Limb (tissue), 2 donors: Measurements from ENCODE around the gene CCDC187.

Experiments used
- DNase-seq, 2 donors: peaks; one replicate each; pipeline ENCODE4 v3.0.0-alpha.2; 2016; ENCODE audit errors: extremely low spot score in 2 of 2

Gene CCDC187

DNA sequence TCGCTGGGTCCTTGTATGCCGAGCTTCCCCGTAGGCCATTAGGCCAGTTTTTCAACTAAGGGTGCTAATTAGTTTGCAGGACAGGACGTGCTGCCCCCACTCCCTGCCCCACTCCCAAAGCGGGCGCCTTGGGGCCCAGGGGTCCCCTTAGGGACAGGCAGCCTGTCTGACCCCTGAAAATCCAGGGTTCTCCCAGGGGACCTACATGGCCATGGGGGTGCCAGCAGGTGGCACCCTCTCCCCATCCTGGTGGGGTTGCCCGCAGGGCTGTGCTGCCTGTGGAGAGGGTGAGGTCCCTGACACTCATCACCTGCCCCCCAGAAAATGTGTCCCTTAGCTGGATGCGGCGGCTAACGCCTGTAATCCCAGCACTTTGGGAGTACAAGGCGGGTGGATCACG, 8.5 kb upstream of the CCDC187 start:
- no peak for DNase-seq

DNA sequence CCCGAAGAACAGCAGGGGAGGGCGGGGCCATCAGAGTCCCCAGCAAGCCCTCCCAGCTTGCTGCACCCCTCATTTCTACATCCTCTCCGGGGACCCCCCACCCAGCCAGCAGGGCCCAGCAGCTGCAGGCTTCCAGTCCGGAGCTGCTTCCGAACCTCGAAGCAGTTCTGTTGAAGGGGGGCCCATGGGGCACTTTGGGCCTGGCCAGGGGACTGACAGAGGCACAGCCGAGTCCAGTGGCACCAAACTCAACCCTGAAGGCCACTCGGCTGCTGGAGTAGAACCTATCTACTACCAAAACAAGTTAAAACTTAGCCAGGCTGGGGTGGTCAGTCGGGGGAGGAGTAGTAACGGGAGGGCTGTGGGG, 8.1 kb upstream of the CCDC187 start:
- no peak for DNase-seq

DNA sequence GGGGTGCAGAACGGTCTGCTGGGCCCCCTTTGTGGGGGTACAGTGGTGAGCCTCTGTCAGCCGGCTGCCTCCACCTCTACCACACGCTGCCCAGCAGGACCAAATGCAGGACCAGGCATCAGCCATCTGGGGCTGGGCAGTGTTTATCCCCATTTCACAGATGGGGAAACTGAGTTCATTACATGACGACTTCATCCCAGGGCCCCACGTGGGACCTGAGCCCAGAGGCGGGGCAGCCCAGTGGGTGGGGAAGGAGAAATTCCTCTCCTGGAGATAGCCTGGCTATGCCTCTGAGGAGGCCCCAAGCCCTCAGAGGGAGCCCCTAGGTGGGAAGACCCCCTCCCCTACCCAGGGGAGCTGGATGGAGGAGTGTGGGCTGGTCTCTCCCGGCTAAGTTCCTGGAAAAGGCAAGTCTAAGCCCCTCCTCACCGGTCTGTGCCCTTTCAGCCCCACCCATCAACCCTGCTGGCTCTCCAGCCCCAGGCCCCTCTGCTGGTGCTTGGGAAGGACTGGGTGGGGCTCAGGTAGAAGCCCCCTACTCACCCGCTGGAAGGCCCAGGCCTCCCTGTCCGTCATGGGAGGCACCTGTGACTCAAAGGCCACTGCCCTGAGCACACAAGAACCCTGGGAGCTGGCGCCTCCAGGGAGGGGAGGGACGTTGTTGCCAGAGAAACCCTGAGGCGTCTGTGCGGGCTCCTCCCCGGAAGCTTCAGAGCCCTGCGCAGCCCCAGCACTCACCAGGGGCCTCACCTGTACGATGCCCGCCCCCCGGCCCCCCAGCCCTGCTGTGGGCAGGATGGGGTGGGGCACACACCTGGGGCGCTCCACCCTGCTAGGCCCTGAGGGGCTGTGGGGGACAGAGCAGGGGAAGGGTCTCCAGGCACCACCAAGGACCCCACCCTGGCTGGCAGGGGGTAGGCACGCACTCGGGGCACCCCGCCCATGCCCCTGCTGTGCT, 7.4 kb upstream of the CCDC187 start:
- no peak for DNase-seq

DNA sequence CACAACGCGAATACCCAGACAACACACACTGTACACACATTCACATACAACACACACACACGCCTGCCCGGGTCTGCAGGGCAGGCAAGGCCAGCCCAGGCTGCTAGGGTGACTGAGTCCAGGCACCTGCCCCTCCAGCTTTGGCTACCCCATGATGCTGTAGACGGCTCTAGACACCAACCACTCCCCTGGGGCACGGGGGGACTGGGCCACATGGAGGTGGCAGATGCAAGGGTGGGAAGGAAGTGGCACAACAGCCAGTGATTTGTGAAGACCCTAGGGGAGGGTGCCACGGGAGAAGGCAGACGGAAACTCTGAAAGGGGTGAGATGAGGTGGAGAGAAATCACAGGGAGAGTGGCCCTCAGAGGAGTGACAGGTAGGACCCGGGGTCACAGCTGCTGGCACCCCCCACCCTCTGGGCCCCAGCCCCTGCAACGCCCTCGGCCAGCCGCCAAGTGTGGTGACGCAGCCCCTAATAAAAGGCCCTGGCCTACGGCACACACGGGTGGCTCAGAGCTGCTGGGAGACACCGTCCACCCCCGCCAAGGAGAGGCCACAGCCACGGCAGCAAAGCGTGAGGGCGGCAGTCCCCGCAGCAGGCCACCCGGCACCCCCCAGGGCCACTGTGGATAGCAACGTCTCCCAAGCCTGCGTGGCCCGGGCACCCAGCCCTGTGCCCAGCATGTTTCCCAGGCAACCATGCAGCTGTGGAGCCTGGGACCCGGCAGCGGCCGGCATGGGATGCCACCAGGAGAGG, 6.6 kb upstream of the CCDC187 start:
- DNase-seq = no peak

DNA sequence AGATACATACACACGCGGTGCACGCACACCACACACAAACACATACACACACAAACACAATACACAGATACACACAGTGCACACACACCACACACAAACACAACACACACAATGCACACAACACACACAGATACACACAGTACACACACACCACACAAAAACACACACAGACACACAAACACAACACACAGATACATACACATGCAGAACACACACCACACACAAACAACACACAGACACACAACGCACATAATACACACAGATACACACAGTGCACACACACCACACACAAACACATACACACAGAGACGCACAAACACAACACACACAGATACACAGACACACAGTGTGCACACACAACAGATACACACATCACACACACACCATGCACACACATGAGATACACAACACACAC, 5.9 kb upstream of the CCDC187 start:
- no peak for DNase-seq

DNA sequence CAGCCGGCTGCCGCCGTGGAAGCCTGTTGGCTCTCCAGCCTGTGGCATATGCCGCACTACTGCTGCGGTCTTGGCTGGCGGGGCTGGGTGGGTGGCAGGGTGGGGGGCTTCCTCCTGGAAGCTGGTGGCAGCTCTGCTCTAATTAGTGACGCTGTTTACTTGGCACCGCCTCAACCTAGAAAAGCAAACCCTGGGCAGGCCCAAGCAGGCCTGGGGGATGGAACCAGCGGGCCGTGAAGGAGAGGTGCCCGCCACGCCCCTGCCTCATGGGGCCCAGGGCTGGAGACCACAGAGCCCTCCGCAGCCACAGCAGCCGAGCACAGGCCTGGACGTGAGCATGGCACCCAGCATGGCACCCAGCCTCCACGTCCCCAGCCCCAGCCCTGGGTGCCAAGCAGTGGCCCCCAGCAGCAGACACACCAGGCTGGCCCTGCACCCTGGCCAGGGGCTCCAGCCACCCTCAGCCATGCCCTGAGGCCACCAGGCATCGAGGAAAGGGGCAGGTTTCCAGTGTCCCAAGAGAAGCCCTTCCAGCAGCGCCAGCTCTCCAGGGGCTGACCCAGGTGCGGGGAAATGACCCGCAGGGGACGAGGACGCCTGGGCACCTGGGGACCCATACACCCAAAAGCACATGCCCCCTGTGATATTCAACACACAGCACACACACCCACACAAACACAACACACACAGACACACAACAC, 5.4 kb upstream of the CCDC187 start:
- DNase-seq = no peak

DNA sequence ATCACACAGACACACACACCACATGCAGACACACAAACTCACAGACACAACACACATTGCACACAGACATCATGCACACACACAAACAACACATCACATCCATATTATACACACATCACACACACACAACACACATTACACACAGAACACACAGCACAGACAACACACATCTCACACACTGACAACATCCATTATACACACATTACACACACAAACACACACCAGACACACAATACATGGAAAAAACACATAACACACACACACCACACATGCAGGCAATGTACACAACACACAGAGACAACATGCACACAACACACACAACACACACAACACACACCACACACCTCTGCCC, 4.8 kb upstream of the CCDC187 start:
- no peak for DNase-seq

DNA sequence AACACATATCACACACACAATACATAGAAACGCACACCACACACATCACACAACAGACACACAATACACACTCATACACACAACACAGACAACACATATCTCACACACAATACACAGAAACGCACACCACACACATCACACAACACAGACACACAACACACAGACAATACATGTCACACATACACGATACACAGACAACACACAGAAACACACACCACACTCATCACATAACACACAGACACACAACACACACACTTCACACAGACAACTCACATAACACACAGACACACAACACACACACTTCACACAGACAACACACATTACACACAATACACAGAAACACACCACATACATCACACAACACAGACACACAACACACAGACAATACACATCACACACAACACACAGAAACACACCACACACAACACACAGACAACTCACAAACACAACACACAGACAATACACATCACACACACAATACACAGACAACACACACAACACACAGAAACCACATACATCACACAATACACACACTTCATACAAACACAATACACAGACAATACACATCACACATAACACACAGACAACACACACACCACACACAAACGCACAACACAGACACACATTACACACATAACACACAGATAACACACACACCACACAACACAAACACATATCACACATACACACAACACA, 4.3 kb upstream of the CCDC187 start:
- no peak for DNase-seq

DNA sequence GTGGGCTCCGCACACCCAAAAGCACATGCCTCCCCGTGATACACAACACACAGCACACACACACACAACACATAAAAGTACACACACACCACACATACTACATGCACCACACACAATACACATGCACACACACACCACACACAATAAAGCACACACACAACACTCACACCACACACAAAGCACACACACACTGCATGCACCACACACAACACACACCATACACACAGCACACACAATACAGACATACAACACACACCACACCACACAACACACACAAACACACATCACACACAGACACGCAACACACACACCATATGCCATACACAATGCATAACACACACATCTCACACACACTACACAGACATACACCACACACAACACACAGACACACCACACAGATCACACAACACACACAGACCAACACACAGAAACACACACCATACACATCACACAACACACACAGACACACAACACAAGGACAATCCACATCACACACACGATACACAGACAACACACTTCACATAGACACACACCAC, 3.4 kb upstream of the CCDC187 start:
- DNase-seq = no peak

DNA sequence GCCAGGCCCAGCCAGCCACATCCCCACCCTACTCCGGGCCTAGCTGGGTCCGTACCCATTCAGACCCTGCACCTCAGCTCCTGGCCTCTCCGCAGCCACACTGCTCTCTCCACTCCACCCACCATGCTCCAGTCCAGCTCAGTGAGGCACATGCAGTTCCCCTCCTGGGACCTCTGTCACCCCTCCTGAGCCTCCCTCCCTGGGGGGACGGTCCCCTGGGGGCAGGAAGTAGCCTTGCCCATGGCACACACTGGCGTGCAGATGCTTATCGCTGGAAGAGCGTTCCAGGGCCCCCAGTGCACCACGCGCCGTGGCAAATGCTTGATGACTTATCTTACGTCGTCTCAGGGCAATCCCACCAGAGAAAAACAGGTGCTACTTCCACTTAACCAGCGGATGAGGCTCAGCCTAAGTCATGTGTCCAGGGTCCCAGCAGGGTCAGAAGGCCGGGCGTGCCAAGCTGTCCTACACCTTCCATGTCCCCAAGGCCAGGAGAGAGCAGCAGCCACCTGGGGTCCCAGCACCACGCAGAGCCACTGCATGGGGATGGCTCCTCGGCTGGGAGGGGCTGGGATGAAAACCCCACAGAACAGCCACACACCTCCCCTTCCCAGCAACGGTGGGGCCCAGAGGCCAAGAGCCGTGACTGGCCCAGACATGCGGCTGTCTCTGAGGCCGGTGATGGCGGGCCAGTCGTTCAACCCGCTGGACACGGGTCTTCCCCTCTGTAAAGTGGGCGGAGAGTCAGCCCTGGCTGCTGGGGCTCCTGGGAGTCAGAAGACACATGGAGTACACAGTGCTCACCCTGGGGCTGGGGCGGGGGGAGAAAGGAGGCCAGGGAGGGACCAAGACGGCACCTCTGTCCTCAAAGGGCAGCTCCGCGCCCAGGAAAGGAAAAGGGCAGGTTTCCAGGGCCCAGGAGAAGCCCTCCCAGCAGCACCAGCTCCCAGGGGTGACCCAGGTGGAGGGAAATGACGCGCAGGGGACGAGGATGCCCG, 2.6 kb upstream of the CCDC187 start:
- no peak for DNase-seq

DNA sequence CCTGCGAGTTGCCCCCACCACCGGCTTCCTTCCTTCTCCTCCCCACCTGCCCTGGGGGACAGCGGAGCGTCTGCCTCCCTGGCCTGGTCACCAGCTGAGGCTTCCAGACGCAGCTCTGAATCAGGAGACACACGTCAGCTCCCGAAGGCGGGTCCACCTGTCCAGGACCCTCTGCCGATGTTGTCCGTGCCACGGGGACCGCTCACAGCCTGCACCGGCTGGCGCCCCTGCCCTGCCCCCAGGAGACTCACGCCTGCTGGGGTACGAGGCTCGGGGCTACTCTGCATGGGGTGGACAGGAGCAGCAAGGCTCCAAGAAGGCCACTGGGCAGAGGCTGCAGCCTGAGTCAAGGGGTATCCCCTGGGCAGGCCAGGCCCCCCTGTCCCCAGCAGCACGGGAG, 1.9 kb upstream of the CCDC187 start:
- no peak for DNase-seq

DNA sequence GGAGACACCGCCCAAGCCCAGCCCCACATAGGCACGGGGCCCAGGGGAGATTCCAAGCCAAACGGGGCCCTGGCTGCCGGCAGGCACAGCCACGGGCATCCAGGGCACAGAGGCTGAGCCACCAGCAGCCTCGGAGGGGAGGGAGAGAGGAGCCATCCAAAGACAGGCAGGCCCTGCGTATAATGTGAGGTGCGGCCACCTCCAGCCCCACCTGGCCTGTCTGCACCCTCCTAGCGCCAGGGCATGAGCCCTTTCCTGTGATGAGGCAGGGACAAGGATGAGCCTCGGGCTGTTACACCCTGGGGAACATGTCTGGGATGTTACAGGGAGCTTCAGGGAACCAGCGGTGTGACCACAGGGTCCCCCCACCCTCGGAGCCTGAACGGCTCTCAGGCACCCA, 1.1 kb upstream of the CCDC187 start:
- DNase-seq = no peak

DNA sequence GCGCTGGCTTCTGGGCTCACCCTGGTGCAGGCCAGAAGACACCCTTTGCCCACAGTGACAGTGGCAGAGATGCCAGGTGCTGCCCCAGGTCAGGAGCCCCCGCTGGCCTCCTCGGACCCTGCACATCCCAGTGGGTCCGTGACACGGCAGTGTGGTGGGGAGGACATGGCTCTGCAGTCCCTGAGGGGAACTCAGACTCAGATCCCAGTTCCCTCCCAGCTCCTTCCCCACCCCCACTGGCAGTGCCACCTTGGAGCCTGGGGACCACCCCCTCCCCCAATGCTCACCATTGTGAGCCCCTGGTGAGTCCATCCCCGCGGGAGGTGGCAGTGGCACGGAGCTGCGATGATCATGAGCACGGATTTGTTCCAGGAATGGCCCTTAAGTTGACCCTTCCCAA, 562 bp upstream of the CCDC187 start:
- DNase-seq = no peak

DNA sequence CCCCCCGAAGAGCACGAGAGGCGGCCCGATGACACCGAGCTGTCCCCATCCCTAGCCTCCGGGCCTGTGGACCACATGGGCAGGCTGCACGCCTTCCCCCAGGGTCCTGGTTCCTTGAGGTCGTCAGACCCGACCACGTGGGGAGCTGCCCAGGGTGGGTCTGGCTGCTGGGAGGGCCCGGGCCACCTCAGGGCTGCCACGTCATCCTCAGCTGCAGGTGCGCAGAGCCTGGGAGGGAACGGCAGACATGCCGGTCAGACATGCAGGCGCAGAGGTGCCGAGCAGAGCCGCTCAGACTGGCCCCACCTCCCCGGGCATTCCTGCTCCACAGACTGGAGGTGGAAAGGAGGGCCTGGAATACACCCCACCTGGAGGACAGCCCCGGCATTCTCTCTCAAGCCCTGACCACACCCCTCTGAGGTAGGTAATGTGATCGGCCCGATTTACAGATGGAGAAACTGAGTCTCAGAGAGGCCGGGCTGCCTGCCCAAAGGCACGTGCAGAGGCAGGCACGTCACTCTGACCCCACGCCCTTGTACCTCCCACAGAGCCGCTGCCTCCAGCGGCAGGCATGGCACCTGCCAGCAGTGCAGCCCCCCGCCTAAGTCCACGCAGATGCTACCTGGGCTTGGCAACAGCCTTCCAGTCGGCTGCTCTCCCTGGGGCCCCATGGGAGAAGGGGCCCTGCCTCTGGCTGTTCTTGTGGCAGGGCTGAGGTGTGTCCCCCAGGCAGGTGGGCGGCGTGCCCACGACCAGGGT, 649 bp downstream of the CCDC187 start:
- no peak for DNase-seq

DNA sequence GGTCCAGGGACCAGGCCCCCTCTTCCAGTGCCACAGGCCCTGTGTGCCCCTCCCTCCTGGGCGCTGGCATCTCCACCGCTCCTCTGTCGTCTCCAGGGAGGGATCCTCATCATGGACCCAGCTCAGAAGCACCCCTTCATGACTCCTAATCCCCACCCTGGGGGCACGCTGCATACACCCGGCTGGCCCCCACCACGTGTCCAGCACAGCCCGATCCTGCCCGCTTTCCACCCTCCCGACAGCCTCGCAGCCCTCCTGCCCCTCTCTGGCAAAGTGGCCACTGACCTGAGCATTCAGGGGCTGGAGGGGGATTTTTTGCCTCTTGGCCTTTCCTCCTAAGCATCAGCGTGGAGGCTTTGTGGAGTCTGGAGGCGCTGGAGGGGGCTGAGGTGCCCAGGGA, 1.4 kb downstream of the CCDC187 start:
- DNase-seq = no peak

DNA sequence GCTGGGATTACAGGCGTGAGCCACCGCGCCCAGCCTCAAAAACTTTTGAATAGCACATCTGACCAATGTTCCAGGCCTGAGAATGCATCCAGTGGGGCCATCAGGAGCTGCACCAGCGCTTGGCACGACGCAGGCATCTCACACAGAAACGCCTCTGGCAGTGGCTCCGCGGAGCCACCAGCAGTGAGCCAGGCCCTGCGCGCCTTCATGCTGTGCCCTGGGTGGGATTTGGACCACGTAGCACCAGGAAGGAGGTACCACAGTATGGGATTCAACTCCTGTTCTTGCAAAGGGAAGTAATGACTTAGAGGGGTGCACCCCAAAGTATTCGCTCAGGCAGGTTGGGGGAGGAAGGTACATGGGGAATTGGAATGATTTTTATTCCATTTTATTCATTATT, 3.0 kb downstream of the CCDC187 start:
- DNase-seq = no peak

DNA sequence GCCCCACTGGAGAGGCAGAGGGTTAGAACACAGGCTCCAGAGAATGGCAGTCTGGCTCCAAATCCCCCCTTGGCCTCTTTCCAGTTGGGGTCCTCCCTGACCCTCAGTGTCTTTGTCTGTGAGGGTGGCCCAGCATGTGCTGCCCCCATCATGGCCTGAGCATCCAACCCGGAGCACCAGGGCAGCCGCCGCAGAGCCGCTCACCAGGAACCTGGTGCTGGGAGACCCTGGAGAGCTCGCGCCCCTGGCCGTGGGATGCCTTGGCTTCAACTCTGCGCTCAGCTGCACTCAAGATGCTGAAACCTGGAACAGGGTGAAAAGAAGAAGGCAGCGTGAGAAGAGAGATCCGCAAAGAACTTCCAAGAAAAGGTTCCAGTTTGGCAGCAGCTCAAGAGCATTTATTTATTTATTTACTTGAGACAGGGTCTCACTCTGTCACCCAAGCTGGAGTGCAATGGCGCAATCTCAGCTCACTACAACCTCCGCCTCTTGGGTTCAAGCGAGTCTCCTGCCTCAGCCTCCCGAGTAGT, 3.8 kb downstream of the CCDC187 start:
- DNase-seq = no peak

DNA sequence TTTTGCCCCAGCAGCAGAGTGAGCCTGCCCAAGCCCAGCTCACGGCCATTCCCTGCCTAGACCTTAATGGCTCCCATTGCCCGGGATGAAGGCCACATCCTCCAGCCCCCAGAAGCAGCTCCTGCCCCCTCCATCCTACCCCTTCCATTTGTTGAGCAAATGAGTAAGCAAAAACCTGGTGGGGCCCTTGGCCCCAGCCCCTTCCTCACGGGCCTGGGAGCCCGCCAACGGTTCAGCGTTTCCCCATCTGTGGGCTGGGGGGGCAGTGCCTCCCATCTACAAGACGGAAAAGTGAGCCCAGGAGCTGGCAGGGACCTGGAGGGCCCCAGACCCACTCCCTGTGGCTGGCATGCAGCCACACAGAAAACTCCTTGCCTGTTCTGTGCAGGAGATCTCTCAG, 4.4 kb downstream of the CCDC187 start:
- no peak for DNase-seq

DNA sequence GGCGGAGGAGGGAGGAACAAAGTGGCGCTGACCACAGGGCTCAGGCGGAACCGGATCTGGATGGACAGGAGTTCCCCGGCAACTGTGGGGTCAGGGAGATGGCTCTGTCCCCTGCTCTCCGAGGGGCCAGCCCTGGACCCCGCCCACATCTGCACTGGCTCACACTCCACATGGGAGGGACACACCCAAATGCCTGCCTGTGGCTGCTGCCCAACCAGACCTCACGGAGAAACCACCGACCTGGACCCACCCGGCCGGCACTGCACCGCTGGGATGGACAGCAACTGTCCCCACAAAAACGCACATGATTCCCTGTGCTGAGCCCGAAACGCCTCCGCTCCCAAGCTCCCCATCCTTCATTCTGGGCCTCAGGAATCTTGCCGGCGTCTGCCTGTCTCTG, 4.8 kb downstream of the CCDC187 start:
- DNase-seq = no peak
